ENCODE results near the gene SLX9.
"Not testable (repeated sequence)": the region's sequence is repeated elsewhere in the genome, so short reads cannot be mapped to it uniquely, and the experiment has no call there.

Gene SLX9

GRCh38 chr21:44902268-44903049 is 37.4 kb upstream of the SLX9 start:
- no peak for DNase-seq

- DNase-seq, result no peak
Observed at GRCh38 chr21:44903050-44903685, 36.7 kb upstream of the SLX9 start.

- DNase-seq, result no peak
Observed at GRCh38 chr21:44903689-44904088, 36.1 kb upstream of the SLX9 start.

- no peak for DNase-seq
Observed at GRCh38 chr21:44904141-44904923, 35.5 kb upstream of the SLX9 start.

- DNase-seq, result no peak
Observed at GRCh38 chr21:44905016-44905727, 34.7 kb upstream of the SLX9 start.

GRCh38 chr21:44905728-44906090 is 34.1 kb upstream of the SLX9 start:
- DNase-seq, result no peak

- DNase-seq, result no peak
Observed at GRCh38 chr21:44907225-44907965, 32.4 kb upstream of the SLX9 start.

- no peak for DNase-seq
Observed at GRCh38 chr21:44907966-44908895, 31.6 kb upstream of the SLX9 start.

GRCh38 chr21:44908908-44909307 is 30.9 kb upstream of the SLX9 start:
- DNase-seq, result no peak

GRCh38 chr21:44909719-44910118 is 30.1 kb upstream of the SLX9 start:
- DNase-seq, result no peak

GRCh38 chr21:44910229-44911067 is 29.4 kb upstream of the SLX9 start:
- peak; percentile 48 for DNase-seq

GRCh38 chr21:44911068-44911383 is 28.8 kb upstream of the SLX9 start:
- DNase-seq, result no peak

- DNase-seq, result peak; percentile 96
Observed at GRCh38 chr21:44911384-44912157, 28.3 kb upstream of the SLX9 start.

- DNase-seq, result no peak
Observed at GRCh38 chr21:44912158-44912473, 27.7 kb upstream of the SLX9 start.

- DNase-seq, result not testable (repeated sequence)
Observed at GRCh38 chr21:44912506-44913412, 27.1 kb upstream of the SLX9 start.

- no peak for DNase-seq
Observed at GRCh38 chr21:44913425-44914175, 26.2 kb upstream of the SLX9 start.

GRCh38 chr21:44914176-44914874 is 25.5 kb upstream of the SLX9 start:
- no peak for DNase-seq
